Glutamatergic neuron (in vitro differentiated cells): Measurements from ENCODE around the gene KLHL7. TPM values are rescaled to one million over a fixed set of nuclear protein-coding genes. Genes with fewer than 3 reads are reported as not detected.

Source experiments
- DNase-seq: peaks from one replicate; pipeline ENCODE4 v3.0.0; 2022
- H3K27ac Mint-ChIP-seq: one replicate; pipeline ENCODE4 v1.8.0; 2020; ENCODE audit warnings: mild to moderate bottlenecking, mixed read lengths, inconsistent platforms; ENCODE audit not compliant: unreplicated experiment
- H3K27me3 Mint-ChIP-seq: one replicate; pipeline ENCODE4 v1.8.0; 2020; ENCODE audit warnings: mild to moderate bottlenecking, moderate library complexity, mixed read lengths, inconsistent platforms; ENCODE audit not compliant: unreplicated experiment
- H3K36me3 Mint-ChIP-seq: one replicate; pipeline ENCODE4 v1.8.0; 2020; ENCODE audit warnings: mild to moderate bottlenecking, mixed read lengths, inconsistent platforms; ENCODE audit not compliant: unreplicated experiment
- H3K4me1 Mint-ChIP-seq: one replicate; pipeline ENCODE4 v1.8.0; 2020; ENCODE audit warnings: mild to moderate bottlenecking, low read depth, mixed read lengths, inconsistent platforms; ENCODE audit not compliant: unreplicated experiment
- H3K4me3 Mint-ChIP-seq: one replicate; pipeline ENCODE4 v1.8.0; 2020; ENCODE audit warnings: mild to moderate bottlenecking, mixed read lengths, inconsistent platforms; ENCODE audit not compliant: unreplicated experiment
- H3K9me3 Mint-ChIP-seq: one replicate; pipeline ENCODE4 v1.8.0; 2020; ENCODE audit warnings: mild to moderate bottlenecking, moderate library complexity, mixed read lengths, inconsistent platforms; ENCODE audit not compliant: unreplicated experiment
- CTCF ChIP-seq: fragments of 200-600 bp; sonication (generic); IDR thresholded peaks from one replicate; pipeline ENCODE4 v1.5.0; 2021; ENCODE audit not compliant: partially characterized antibody, unreplicated experiment
- total RNA-seq: library from RNA; stranded (reverse); fragmentation: NEBNext Ultra II Directional; extraction: Animal tissue kit (Norgen Biotek cat#: 25700); gene quantifications from one replicate; pipeline ENCODE4 v1.2.1, GENCODE V29; 2021; ENCODE audit not compliant: unreplicated experiment

Gene KLHL7
- total RNA-seq, 1 donor from 2014 or later: 86.7 TPM

- DNase-seq: no peak
- peaks cover 2% of the 10 kb centered on the region for H3K9me3 Mint-ChIP-seq
- no peak overlapping the region for H3K27ac Mint-ChIP-seq
- H3K4me1 Mint-ChIP-seq: peaks cover 5% of the 10 kb centered on the region
- no peaks in the 10 kb centered on the region for H3K27me3 Mint-ChIP-seq
- no peaks in the 10 kb centered on the region for H3K36me3 Mint-ChIP-seq
- no peak for TF ChIP-seq CTCF
- H3K4me3 Mint-ChIP-seq: no peak overlapping the region
Measured at GRCh38 chr7:23226844-23227450, 121.4 kb downstream of the KLHL7 start.

Other genes starting within 250 kb of the KLHL7 start
- gene HYCC1, start 91.7 kb upstream of the KLHL7 start, total RNA-seq: 131 TPM
- 47.7 TPM for gene NUP42, start 76.3 kb downstream of the KLHL7 start, total RNA-seq
- gene GPNMB, start 141.0 kb downstream of the KLHL7 start, total RNA-seq: not detected
- gene MALSU1, start 193.6 kb downstream of the KLHL7 start, total RNA-seq: 46.3 TPM